Adipose tissue (tissue), 3 donors: ENCODE data around the gene VAMP5. TPM values are rescaled to one million over a fixed set of nuclear protein-coding genes. Genes with fewer than 3 reads are reported as not detected.
"Not testable (repeated sequence)": the region's sequence is repeated elsewhere in the genome, so short reads cannot be mapped to it uniquely, and the experiment has no call there.

Experiments used
- H3K27ac ChIP-seq: one replicate; pipeline ENCODE4 v1.5.1; 2013; ENCODE audit warnings: low read depth, low read length
- WGBS, 3 donors: extraction: QIAGEN DNeasy Blood & Tissue Kit; methylation state at CpG; one replicate each; pipeline ENCODE4 v1.1.7; 2013; 5-methylcytosine and 5-hydroxymethylcytosine counted together
- polyA plus RNA-seq, 3 donors: library from polyadenylated mRNA; stranded (reverse); fragments of 200-250 nt; gene quantifications; one replicate each; pipeline ENCODE4 v1.2.3, GENCODE V29; 2013
- donor health status: healthy with polysubstance abuse.
- donor health status: Bipolar disorder and iron deficiency.
- donor health status: healthy.

Gene VAMP5
- polyA plus RNA-seq, 3 donors = 38.7 to 292 (median 145) TPM

- WGBS, 3 donors = 18 to 28% (median 27%) methylated on average over 19 of the region's 19 CpGs
Measured at GRCh38 chr2:85578243-85579180, 5.7 kb upstream of the VAMP5 start.

DNA sequence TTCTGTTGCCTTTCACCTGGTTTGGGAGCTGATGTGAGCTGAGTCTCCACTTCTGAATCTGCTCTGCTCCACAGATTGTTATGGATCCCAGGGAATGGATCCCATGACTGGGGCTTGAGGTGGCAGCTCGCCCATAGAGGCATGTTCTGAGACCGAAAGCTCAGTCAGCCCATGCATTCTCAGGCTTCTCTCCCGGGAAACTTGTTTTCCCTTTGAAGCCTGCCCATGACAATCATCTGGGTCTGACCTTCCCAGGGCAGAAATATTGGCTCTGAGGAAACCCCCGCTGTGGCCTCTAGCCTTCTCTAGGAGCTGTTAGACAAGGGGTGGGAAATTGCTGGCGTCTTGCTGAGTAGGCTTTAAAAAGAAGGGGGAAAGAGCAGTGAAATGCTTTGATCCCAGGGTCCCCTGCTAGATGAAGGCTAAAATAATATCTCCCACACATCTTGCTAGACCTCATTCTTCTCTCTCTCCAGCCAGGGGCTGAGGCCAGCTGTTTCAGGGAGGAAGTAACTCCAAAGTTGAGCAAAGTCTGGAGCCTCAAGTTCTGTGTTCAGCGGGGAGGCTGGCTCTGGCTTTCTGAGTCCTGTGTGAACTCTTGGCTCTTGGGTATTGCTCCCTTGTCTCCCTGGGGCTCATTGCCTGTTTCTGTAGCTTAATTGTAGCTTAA is 4.8 kb upstream of the VAMP5 start:
- 30 to 37% (median 36%) methylated on average over 6 of the region's 6 CpGs for WGBS, 3 donors

More at GRCh38 chr2:85578243-85579180, 5.7 kb upstream of the VAMP5 start:
- no peak overlapping the region for H3K27ac ChIP-seq

GRCh38 chr2:85580206-85580605 is 4.0 kb upstream of the VAMP5 start:
- WGBS, 3 donors = 75 to 92% (median 79%) methylated on average over 3 of the region's 3 CpGs

More for the DNA sequence above, 4.8 kb upstream of the VAMP5 start:
- H3K27ac ChIP-seq = no peak overlapping the region

GRCh38 chr2:85582492-85582891 is 1.7 kb upstream of the VAMP5 start:
- H3K27ac ChIP-seq = no peak overlapping the region

More at GRCh38 chr2:85580206-85580605, 4.0 kb upstream of the VAMP5 start:
- H3K27ac ChIP-seq = no peak overlapping the region

DNA sequence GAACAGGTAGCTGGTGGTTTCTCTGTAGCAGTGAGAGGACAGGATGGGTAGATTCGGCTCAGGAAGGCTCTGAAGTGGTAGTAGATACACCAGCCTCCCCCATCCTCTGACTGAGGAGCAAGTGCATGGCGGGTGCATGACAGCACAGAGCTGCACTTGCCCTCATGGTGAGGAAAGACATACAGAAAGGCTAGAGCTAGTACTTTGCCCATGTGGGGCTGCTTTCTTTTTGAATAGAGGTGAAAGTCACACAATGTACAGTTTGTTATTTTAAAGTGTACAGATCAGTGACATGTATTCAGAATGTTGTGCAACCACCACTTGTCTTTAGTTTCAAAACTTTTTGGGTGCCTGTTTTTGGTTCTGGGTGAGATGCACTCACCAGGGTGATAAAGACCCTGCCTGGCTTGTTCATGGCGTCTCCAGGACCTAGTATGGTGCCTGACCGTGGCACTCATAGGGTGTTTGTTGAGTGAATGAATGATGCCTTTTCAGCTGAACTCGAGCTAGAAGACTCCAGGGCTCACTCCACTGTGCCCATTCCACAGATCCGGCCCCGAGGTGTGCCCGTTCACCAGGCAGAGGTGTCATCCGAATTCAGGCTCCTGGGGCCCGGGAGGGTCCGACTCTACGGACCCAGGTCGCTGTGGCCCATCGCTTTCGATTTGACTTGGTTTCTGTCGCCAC is 421 bp upstream of the VAMP5 start:
- no peak overlapping the region for H3K27ac ChIP-seq
- 17 to 61% (median 20%) methylated on average over 9 to 16 of the region's 16 CpGs for WGBS, 3 donors

More at GRCh38 chr2:85582492-85582891, 1.7 kb upstream of the VAMP5 start:
- WGBS, 3 donors = 47 to 67% (median 55%) methylated on average over 1 of the region's 1 CpG

- 17 to 31% (median 18%) methylated on average over 9 of the region's 9 CpGs for WGBS, 3 donors
- H3K27ac ChIP-seq = peak overlapping the region; percentile 79
Measured at GRCh38 chr2:85584857-85585780, 888 bp downstream of the VAMP5 start.

GRCh38 chr2:85585781-85586105 is 1.5 kb downstream of the VAMP5 start:
- 29 to 88% (median 44%) methylated on average over 1 of the region's 1 CpG for WGBS, 3 donors
- H3K27ac ChIP-seq = peak overlapping the region; percentile 79

DNA sequence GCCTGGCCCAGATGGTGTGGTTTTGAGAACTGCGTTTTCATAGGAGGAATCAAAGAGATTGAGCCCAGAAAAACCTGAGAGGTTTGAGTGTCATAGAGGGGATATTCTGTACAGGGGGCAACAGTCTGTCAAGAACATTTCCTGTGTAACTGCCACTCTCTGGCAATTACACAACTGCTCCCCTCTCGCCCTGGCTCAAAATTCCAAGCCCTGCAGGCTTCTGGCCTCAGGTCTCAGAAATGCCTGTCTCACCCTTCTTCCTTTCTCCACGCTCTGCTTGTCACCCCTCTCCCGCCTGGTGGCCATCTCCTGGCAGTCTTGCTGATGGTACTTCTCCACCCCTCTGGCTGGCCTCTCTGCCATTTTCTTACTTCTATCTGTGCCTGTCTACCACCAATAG is 4.0 kb downstream of the VAMP5 start:
- no peak overlapping the region for H3K27ac ChIP-seq
- WGBS, 3 donors = 42 to 81% (median 52%) methylated on average over 4 of the region's 4 CpGs

DNA sequence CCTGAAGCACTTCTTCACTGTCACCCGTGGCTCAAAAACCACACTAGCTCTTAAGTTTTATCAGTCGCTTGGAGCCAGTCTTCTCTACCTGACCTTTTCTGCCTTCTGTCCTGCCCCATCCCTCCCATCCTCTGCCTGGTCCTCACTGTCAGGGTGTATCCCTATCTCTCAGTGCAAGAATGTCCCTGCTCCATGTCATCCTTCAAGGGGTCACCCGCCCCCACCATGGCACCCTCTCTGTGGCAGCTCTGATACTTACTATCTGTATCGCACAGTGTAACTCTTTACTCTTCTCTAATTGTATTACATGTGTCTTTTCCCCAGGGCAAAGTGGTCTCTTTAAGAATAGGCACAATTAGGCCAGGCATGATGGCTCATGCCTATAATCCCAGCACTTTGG is 4.4 kb downstream of the VAMP5 start:
- no peak overlapping the region for H3K27ac ChIP-seq
- 68 to 88% (median 71%) methylated on average over 4 of the region's 4 CpGs for WGBS, 3 donors

- no peak overlapping the region for H3K27ac ChIP-seq
- 66 to 85% (median 73%) methylated on average over 4 of the region's 4 CpGs for WGBS, 3 donors
Measured at GRCh38 chr2:85589181-85589580, 5.0 kb downstream of the VAMP5 start.

GRCh38 chr2:85589982-85590791 is 6.0 kb downstream of the VAMP5 start:
- 28 to 40% (median 29%) methylated on average over 7 of the region's 7 CpGs for WGBS, 3 donors

GRCh38 chr2:85590950-85591349 is 6.7 kb downstream of the VAMP5 start:
- 57 to 79% (median 58%) methylated on average over 2 of the region's 2 CpGs for WGBS, 3 donors

More at GRCh38 chr2:85589982-85590791, 6.0 kb downstream of the VAMP5 start:
- no peak overlapping the region for H3K27ac ChIP-seq

GRCh38 chr2:85591563-85591962 is 7.3 kb downstream of the VAMP5 start:
- WGBS, 3 donors = 63 to 81% (median 72%) methylated on average over 12 of the region's 12 CpGs
- H3K27ac ChIP-seq = no peak overlapping the region

More at GRCh38 chr2:85590950-85591349, 6.7 kb downstream of the VAMP5 start:
- H3K27ac ChIP-seq = no peak overlapping the region

DNA sequence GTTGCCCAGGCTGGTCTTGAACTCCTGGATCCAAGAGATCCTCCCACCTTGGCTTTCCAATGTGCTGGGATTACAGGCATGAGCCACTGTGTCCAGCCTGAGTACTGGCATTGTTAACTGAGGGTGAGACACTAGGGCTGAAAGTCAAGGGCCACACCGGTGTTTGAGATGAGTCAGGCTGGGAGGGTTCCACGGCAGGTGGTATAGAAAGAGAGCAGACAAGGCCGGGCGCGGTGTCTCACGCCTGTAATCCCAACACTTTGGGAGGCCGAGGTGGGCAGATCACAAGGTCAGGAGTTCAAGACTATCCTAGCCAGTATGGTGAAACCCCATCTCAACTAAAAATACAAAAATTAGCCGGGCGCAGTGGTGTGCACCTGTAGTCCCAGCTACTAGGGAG is 8.1 kb downstream of the VAMP5 start:
- WGBS, 3 donors = 91 to 95% (median 94%) methylated on average over 9 of the region's 9 CpGs
- H3K27ac ChIP-seq = not testable (repeated sequence)

GRCh38 chr2:85593023-85593422 is 8.8 kb downstream of the VAMP5 start:
- no peak overlapping the region for H3K27ac ChIP-seq
- 26 to 77% (median 59%) methylated on average over 3 of the region's 3 CpGs for WGBS, 3 donors

DNA sequence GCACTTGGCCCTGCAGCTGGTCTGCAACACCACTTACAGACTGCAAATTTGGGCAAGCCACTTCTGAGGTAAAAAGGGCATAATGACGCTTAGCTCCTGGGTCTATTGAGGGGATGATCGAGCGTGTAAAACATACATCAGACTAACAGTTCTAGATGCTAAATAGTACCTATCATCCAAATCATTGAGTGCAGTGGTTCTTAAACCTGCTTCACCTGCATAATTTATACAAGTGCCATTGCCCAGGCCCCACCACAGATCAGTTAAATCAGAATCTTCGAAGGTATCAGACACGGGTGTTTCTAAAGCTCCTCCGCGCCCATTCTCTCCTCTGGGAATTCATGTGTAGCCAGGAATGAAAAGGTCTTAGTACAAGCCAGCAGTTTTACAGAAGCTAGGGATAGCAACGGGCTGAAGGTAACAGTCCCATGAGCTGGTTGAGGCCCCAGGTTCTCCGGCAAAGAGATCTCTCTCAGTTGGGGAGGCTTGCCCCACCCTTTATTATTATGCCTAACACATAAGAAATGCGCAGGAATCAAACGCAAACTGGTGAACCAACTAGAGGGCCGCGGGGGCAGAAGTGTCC is 10.6 kb downstream of the VAMP5 start:
- 18 to 20% (median 18%) methylated on average over 13 of the region's 13 CpGs for WGBS, 3 donors
- H3K27ac ChIP-seq = peak overlapping the region; percentile 60
